Neutrophil (primary cell): ENCODE measurements around the gene OARD1.

Experiments
- H3K27ac ChIP-seq: fragments of 200-600 bp; sonication (generic); 2 replicates; pipeline ENCODE4 v1.5.1; 2016; ENCODE audit warnings: mild to moderate bottlenecking, moderate library complexity
- H3K27me3 ChIP-seq: fragments of 200-600 bp; sonication (generic); 2 replicates; pipeline ENCODE4 v1.6.0; 2016; ENCODE audit warnings: mild to moderate bottlenecking
- H3K36me3 ChIP-seq: fragments of 200-600 bp; sonication (generic); 2 replicates; pipeline ENCODE4 v1.5.1; 2017
- H3K4me1 ChIP-seq, 2 experiments: fragments of 200-600 bp in 1 of 2; sonication (generic) in 1 of 2; 1 replicate in 1 of 2; 2 replicates in 1 of 2; pipeline versions ENCODE4 v1.5.1 to v1.6.1; 2013 to 2016; ENCODE audit warnings: low read depth in 1 of 2, low read length in 1 of 2, mild to moderate bottlenecking in 1 of 2, moderate library complexity in 1 of 2; ENCODE audit not compliant: control insufficient read depth in 1 of 2, insufficient read depth in 1 of 2
- H3K4me3 ChIP-seq, 2 experiments: fragments of 200-600 bp in 1 of 2; sonication (generic) in 1 of 2; 1 replicate in 1 of 2; 2 replicates in 1 of 2; pipeline ENCODE4 v1.5.1; 2013 to 2016; ENCODE audit warnings: low read depth in 1 of 2, low read length in 1 of 2, mild to moderate bottlenecking in 1 of 2, moderate library complexity in 1 of 2
- H3K9me3 ChIP-seq: fragments of 200-600 bp; sonication (generic); 2 replicates; pipeline ENCODE4 v1.5.1; 2016
- CTCF ChIP-seq: fragments of 200-600 bp; sonication (generic); IDR thresholded peaks from 2 replicates; pipeline ENCODE4 v1.5.1; 2016; ENCODE audit warnings: antibody characterized with exemption

Gene OARD1

DNA sequence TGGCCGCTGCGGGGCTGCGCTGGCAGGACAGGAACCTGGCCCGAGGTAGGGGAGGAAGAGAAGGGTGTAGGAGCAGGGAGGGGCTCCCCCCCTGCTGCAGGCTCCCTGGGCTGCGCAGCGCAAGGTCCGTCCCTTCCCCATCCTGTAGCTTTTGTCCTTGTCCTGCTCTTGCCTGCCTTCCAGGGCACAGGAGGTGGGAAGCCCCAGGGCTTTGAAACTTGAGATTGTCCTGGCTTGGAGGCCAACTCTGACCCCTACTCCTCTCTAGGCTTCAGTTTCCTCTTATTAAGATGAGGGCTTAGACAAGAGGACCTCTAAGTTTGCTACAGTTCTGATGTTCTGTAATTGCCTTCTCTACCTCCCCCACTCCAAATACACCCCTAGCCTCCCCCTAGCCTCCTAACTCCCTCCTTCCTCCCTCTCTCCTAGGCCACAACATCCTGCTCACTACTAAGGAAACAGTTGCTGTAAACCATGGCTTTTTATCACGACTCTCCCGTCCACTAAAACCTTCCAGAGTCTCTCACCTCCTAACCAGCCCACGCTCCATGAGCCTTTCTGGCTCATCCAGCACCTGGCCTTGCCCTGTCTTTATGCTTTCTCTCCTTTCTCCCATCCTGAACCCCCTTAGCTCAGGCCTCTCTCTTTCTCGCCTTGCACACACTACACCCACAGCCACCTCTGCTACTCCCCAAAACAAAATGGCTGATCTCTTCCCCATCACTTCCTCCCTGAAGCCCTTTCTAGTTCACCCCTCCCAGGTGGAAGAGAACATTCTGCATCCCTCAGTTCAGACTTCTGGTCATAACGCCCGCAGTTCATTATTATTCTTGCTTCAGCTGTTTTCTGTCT, 43.4 kb downstream of the OARD1 start:
- Histone ChIP-seq H3K4me1 (peaks cover 12 to 17% of the 10 kb centered on the region in 2 experiments), H3K27me3 (peaks cover 7% of the 10 kb centered on the region), H3K27ac (no peak overlapping the region), H3K9me3 (no peaks in the 10 kb centered on the region), H3K36me3 (no peaks in the 10 kb centered on the region), H3K4me3 (peak overlapping the region; percentile 64 to 89)
- TF ChIP-seq CTCF, result no peak

GRCh38 chr6:41027799-41028560, 44.2 kb downstream of the OARD1 start:
- Histone ChIP-seq H3K27me3 (peaks cover 7% of the 10 kb centered on the region), H3K4me3 (peak overlapping the region; percentile 64 to 89), H3K9me3 (no peaks in the 10 kb centered on the region), H3K36me3 (no peaks in the 10 kb centered on the region), H3K4me1 (peaks cover 12 to 17% of the 10 kb centered on the region in 2 experiments), H3K27ac (no peak overlapping the region)
- peak; percentile 97 for TF ChIP-seq CTCF

DNA sequence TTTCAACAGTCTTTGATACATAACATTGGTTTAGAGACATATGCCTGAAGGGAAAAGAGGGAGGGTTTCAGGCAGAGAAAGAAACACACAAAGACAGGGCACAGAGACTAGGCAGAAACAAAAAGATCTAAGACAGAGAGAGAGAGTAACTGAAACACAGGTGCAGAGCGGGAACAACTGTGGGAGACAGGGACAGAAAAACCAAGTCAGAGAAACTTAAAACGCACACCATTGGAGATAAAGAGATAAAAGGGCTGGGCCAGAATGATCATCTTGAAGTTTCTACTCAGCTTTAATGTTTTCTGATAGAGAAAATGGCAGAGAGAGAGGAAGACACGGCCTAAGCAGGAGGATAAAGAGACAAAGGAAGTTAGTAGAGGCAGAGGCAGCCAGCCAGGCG, 44.9 kb downstream of the OARD1 start:
- Histone ChIP-seq H3K4me3 (no peak overlapping the region), H3K27ac (no peak overlapping the region), H3K9me3 (no peaks in the 10 kb centered on the region), H3K36me3 (no peaks in the 10 kb centered on the region), H3K4me1 (peaks cover 12 to 17% of the 10 kb centered on the region in 2 experiments), H3K27me3 (peaks cover 7% of the 10 kb centered on the region)
- TF ChIP-seq CTCF, result no peak

- Histone ChIP-seq H3K36me3 (no peaks in the 10 kb centered on the region), H3K27ac (no peak overlapping the region), H3K4me1 (peaks cover 12 to 17% of the 10 kb centered on the region in 2 experiments), H3K9me3 (no peaks in the 10 kb centered on the region), H3K4me3 (no peak overlapping the region), H3K27me3 (peaks cover 7% of the 10 kb centered on the region)
- TF ChIP-seq CTCF, result no peak
Observed at GRCh38 chr6:41025966-41026530, 46.1 kb downstream of the OARD1 start.

DNA sequence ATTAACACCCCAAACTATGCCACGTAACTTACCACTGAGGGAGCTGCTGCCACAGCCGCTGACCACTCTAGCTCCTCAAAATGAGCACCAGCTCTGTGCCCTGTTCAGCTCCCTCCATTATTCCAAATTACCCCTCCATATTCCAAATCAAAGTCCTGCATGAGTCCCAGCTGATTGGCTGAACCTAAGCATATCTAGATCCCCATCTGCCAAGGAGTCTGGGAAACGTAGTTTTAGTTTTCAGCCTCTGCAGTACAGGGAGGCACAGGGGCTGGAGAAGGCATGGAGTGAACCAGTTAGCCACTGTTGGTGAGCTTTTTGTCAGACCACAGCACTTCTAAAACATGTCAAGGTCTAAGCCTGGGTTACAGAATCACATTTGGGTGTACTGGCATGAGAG, 49.0 kb downstream of the OARD1 start:
- Histone ChIP-seq H3K4me3 (no peak overlapping the region), H3K36me3 (no peaks in the 10 kb centered on the region), H3K9me3 (no peaks in the 10 kb centered on the region), H3K27ac (no peak overlapping the region), H3K4me1 (peaks cover 6 to 11% of the 10 kb centered on the region in 2 experiments), H3K27me3 (peaks cover 7% of the 10 kb centered on the region)
- TF ChIP-seq CTCF, result no peak
